Fibroblast of lung (primary cell): ENCODE measurements around the gene SERPINA9. TPM values are rescaled to one million over a fixed set of nuclear protein-coding genes. Genes with fewer than 3 reads are reported as not detected.

Experiments used
- DNase-seq, 2 donors: peaks; one replicate each; pipeline versions ENCODE4 v3.0.0 to v3.0.0-alpha.2; 2010; ENCODE audit warnings: low read depth in 2 of 2
- H2AFZ ChIP-seq: 2 replicates; pipeline ENCODE4 v1.5.1; 2012; ENCODE audit warnings: low read length, control low read depth, inconsistent platforms
- H3K27ac ChIP-seq: 2 replicates; pipeline ENCODE4 v1.5.1; 2011; ENCODE audit warnings: low read length, control low read depth; ENCODE audit not compliant: insufficient read depth
- H3K27me3 ChIP-seq: 2 replicates; pipeline ENCODE4 v1.5.1; 2011; ENCODE audit warnings: mild to moderate bottlenecking, low read length; ENCODE audit not compliant: control insufficient read depth, insufficient read depth
- H3K36me3 ChIP-seq: 2 replicates; pipeline ENCODE4 v1.5.1; 2011; ENCODE audit warnings: low read length; ENCODE audit not compliant: control insufficient read depth, insufficient read depth
- H3K4me1 ChIP-seq: 2 replicates; pipeline ENCODE4 v1.5.1; 2011; ENCODE audit warnings: low read length; ENCODE audit not compliant: control insufficient read depth, insufficient read depth; ENCODE audit errors: extremely low read depth
- H3K4me2 ChIP-seq: 2 replicates; pipeline ENCODE4 v1.5.1; 2011; ENCODE audit warnings: low read length, control low read depth; ENCODE audit not compliant: insufficient read depth; ENCODE audit errors: extremely low read depth
- H3K4me3 ChIP-seq, 4 experiments: fragments of 200-600 bp in 1 of 4; sonication (generic) in 1 of 4; replicated peaks in 1 of 4; 2 replicates each; pipeline ENCODE4 v1.5.1; 2011 to 2016; ENCODE audit warnings: low read length in 4 of 4, low read depth in 3 of 4, mild to moderate bottlenecking in 3 of 4, control low read depth in 2 of 4, inconsistent platforms in 1 of 4, mixed read lengths in 1 of 4; ENCODE audit not compliant: insufficient read depth in 1 of 4; ENCODE audit errors: control extremely low read depth in 1 of 4
- H3K79me2 ChIP-seq: 2 replicates; pipeline ENCODE4 v1.5.1; 2012; ENCODE audit warnings: mild to moderate bottlenecking, low read length, inconsistent platforms; ENCODE audit not compliant: control insufficient read depth, insufficient read depth
- H3K9ac ChIP-seq: 2 replicates; pipeline ENCODE4 v1.5.1; 2011; ENCODE audit warnings: mild to moderate bottlenecking, low read length, control low read depth; ENCODE audit not compliant: insufficient read depth
- H3K9me3 ChIP-seq: 2 replicates; pipeline ENCODE4 v1.5.1; 2012; ENCODE audit warnings: low read depth, low read length; ENCODE audit not compliant: control insufficient read depth, insufficient read depth
- H4K20me1 ChIP-seq: 2 replicates; pipeline ENCODE4 v1.5.1; 2011; ENCODE audit warnings: low read length; ENCODE audit not compliant: control insufficient read depth, insufficient read depth; ENCODE audit errors: extremely low read depth
- CTCF ChIP-seq, 2 donors: IDR thresholded peaks in 1 of 2; conservative IDR thresholded peaks in 1 of 2; 1 replicate in 1 of 2; 2 replicates in 1 of 2; pipeline ENCODE4 v1.5.1; 2011 to 2012; ENCODE audit warnings: low read length in 2 of 2, control low read depth in 1 of 2, inconsistent platforms in 1 of 2, low read depth in 1 of 2, mild to moderate bottlenecking in 1 of 2
- EZH2 ChIP-seq: IDR thresholded peaks from 2 replicates; pipeline ENCODE4 v1.5.1; 2012; ENCODE audit warnings: low read length, control low read depth, mild to moderate bottlenecking; ENCODE audit errors: missing control alignments
- polyA plus RNA-seq, 2 donors: library from polyadenylated mRNA; depleted of rRNA in 1 of 2; stranded (reverse) in 1 of 2; unstranded in 1 of 2; fragments of >200 nt; gene quantifications; 2 replicates each; pipeline ENCODE4 v1.2.1, GENCODE V29; 2011 to 2012; ENCODE audit warnings: missing spikeins in 1 of 2
- total RNA-seq: library from RNA; depleted of rRNA; stranded (reverse); fragments of >200 nt; gene quantifications from 2 replicates; pipeline ENCODE4 v1.2.1, GENCODE V29; 2014

SERPINA9 gene
- total and polyA plus RNA-seq, 2 donors (not counting 1 experiment from before 2014, with no cell fraction given): not detected

- Histone ChIP-seq H3K36me3 (no peaks in the 10 kb centered on the region), H2AFZ (no peak overlapping the region), H3K4me1 (no peaks in the 10 kb centered on the region), H3K9ac (no peak overlapping the region), H3K27me3 (no peaks in the 10 kb centered on the region), H3K9me3 (no peaks in the 10 kb centered on the region), H4K20me1 (no peaks in the 10 kb centered on the region), H3K4me3 (no peak overlapping the region), H3K79me2 (no peaks in the 10 kb centered on the region), H3K27ac (no peak overlapping the region), H3K4me2 (no peak overlapping the region)
- TF ChIP-seq EZH2: no peak
- no peak for TF ChIP-seq CTCF (conservative IDR thresholded peaks at IDR 0.05 in 1 of 2, IDR thresholded peaks at IDR 0.05 in 1 of 2; ENCODE audit: low read depth in 1 of 2, low read length in 2 of 2)
- DNase-seq: no peak
Measured at GRCh38 chr14:94494085-94494484, 18.1 kb upstream of the SERPINA9 start.

GRCh38 chr14:94491511-94491910, 15.5 kb upstream of the SERPINA9 start:
- H3K27me3 ChIP-seq: no peaks in the 10 kb centered on the region
- H3K9me3 ChIP-seq: no peaks in the 10 kb centered on the region
- no peak for DNase-seq
- no peaks in the 10 kb centered on the region for H3K79me2 ChIP-seq
- H2AFZ ChIP-seq: no peak overlapping the region
- no peak overlapping the region for H3K4me2 ChIP-seq
- no peaks in the 10 kb centered on the region for H3K4me1 ChIP-seq
- H3K4me3 ChIP-seq: no peak overlapping the region
- no peaks in the 10 kb centered on the region for H3K36me3 ChIP-seq
- H3K27ac ChIP-seq: no peak overlapping the region
- H3K9ac ChIP-seq: no peak overlapping the region
- no peaks in the 10 kb centered on the region for H4K20me1 ChIP-seq
- TF ChIP-seq EZH2 (no peak), CTCF (conservative IDR thresholded peaks at IDR 0.05 in 1 of 2, IDR thresholded peaks at IDR 0.05 in 1 of 2; ENCODE audit: low read depth in 1 of 2, low read length in 2 of 2) (no peak)

DNA sequence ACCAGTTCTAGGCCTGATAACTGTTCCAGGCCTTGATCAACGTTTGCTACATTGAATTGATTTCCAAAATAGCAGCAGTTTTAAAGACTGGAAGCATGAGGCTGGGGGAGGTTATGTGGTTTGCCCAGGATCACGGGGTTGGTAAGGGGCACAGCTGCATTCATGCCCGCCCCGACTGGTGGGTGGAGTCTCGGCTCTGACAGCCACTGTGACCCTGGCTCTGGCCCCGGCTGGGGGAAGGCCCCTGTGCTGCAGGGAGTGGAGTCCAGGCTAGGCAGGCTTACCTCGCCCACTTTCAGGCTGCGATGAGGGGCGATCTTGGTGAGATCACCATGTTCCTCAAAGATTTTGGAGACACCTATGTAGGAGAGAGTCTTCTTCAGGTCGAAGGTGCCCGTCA, 13.3 kb upstream of the SERPINA9 start:
- Histone ChIP-seq H3K9ac (no peak overlapping the region), H4K20me1 (no peaks in the 10 kb centered on the region), H3K4me1 (no peaks in the 10 kb centered on the region), H3K9me3 (no peaks in the 10 kb centered on the region), H3K4me3 (no peak overlapping the region), H3K27me3 (no peaks in the 10 kb centered on the region), H3K4me2 (no peak overlapping the region), H3K27ac (no peak overlapping the region), H3K79me2 (no peaks in the 10 kb centered on the region), H2AFZ (no peak overlapping the region), H3K36me3 (no peaks in the 10 kb centered on the region)
- TF ChIP-seq EZH2 (no peak), CTCF (conservative IDR thresholded peaks at IDR 0.05 in 1 of 2, IDR thresholded peaks at IDR 0.05 in 1 of 2; ENCODE audit: low read depth in 1 of 2, low read length in 2 of 2) (no peak)
- DNase-seq: no peak
